ENCODE measurements around the gene ALDH3B2. TPM values are rescaled to one million over a fixed set of nuclear protein-coding genes. Genes with fewer than 3 reads are reported as not detected.

The ALDH3B2 gene
- total and polyA plus RNA-seq, 2 experiments from 2014 or later = not detected

GRCh38 chr11:67636962-67637361, 37.5 kb downstream of the ALDH3B2 start:
- Histone ChIP-seq H3K4me3 (no peak overlapping the region), H3K9me3 (ENCODE audit: low read depth) (no peaks in the 10 kb centered on the region), H3K27ac (no peak overlapping the region), H3K36me3 (no peaks in the 10 kb centered on the region), H3K27me3 (no peaks in the 10 kb centered on the region), H3K4me1 (ENCODE audit: low read depth) (no peaks in the 10 kb centered on the region)
- DNase-seq (ENCODE audit: low read depth in 1 of 2, low spot score in 1 of 2) = no peak
- TF ChIP-seq CTCF (IDR thresholded peaks at IDR 0.05; ENCODE audit: low read depth, low read length) = no peak

- Histone ChIP-seq H3K4me1 (ENCODE audit: low read depth) (peaks cover 4% of the 10 kb centered on the region), H3K9me3 (ENCODE audit: low read depth) (no peaks in the 10 kb centered on the region), H3K36me3 (no peaks in the 10 kb centered on the region), H3K4me3 (no peak overlapping the region), H3K27me3 (no peaks in the 10 kb centered on the region), H3K27ac (no peak overlapping the region)
- DNase-seq (ENCODE audit: low read depth in 1 of 2, low spot score in 1 of 2) = no peak
- TF ChIP-seq CTCF (IDR thresholded peaks at IDR 0.05; ENCODE audit: low read depth, low read length) = no peak
These were observed 39.2 kb downstream of the ALDH3B2 start for GRCh38 chr11:67635231-67635521.

DNA sequence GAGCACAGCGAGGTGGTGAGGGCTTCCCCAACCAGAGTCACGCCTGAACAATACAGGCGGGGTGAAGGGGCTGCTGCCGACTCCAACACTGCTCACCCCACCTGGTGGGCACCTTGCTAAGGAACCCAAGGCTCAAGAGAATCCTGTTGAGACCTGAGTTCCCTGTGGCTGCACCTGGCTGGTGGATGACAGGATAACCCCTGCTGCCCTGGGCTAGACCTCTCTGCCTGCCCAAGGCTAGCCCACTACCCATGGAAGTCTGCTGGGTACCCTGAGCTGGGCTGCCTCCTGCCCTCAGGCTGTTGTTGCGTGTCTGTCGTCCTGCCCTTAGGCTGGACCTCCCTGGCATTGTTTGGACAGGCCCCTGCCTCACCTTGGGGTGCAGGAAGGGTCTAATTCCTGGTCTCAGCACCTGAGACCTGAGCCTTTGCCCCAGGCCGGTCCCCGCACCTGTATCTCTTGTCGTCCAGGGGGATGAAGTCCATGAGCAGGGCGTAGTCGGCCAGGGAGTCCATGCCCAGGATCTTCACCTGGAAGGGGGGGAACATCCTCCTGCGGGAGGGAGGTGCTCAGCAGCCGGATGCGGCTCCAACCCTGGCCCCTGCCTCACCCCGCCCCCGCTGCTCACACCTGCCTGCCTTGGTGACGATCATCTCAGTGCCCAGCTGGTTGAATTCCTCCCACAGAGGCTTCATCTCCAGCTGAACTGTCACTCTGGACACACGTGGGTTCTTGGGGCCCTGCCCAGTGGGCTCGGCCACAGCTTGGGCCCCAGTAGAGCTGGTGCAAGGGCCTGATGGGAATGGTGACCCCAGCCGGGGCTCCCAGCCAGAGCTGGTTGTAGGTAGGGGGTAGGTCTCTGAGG, 39.8 kb downstream of the ALDH3B2 start:
- Histone ChIP-seq H3K4me3 (no peak overlapping the region), H3K36me3 (no peaks in the 10 kb centered on the region), H3K4me1 (ENCODE audit: low read depth) (peaks cover 4% of the 10 kb centered on the region), H3K27me3 (no peaks in the 10 kb centered on the region), H3K27ac (no peak overlapping the region), H3K9me3 (ENCODE audit: low read depth) (no peaks in the 10 kb centered on the region)
- no peak for TF ChIP-seq CTCF (IDR thresholded peaks at IDR 0.05; ENCODE audit: low read depth, low read length)
- no peak for DNase-seq (ENCODE audit: low read depth in 1 of 2, low spot score in 1 of 2)

- Histone ChIP-seq H3K27ac (no peak overlapping the region), H3K9me3 (ENCODE audit: low read depth) (no peaks in the 10 kb centered on the region), H3K36me3 (no peaks in the 10 kb centered on the region), H3K27me3 (no peaks in the 10 kb centered on the region), H3K4me1 (ENCODE audit: low read depth) (peaks cover 4% of the 10 kb centered on the region), H3K4me3 (no peak overlapping the region)
- no peak for TF ChIP-seq CTCF (IDR thresholded peaks at IDR 0.05; ENCODE audit: low read depth, low read length)
- no peak for DNase-seq (ENCODE audit: low read depth in 1 of 2, low spot score in 1 of 2)
These were observed 40.6 kb downstream of the ALDH3B2 start for GRCh38 chr11:67633758-67634365.

- H3K36me3 ChIP-seq = no peaks in the 10 kb centered on the region
- H3K4me1 ChIP-seq (ENCODE audit: low read depth) = peaks cover 7% of the 10 kb centered on the region
- no peaks in the 10 kb centered on the region for H3K9me3 ChIP-seq (ENCODE audit: low read depth)
- H3K4me3 ChIP-seq = no peak overlapping the region
- no peak overlapping the region for H3K27ac ChIP-seq
- H3K27me3 ChIP-seq = no peaks in the 10 kb centered on the region
- no peak for DNase-seq (ENCODE audit: low read depth in 1 of 2, low spot score in 1 of 2)
- no peak for TF ChIP-seq CTCF (IDR thresholded peaks at IDR 0.05; ENCODE audit: low read depth, low read length)
These were observed 41.3 kb downstream of the ALDH3B2 start for GRCh38 chr11:67632982-67633755.

Data from cardiac muscle cell (in vitro differentiated cells and primary cell).